DOHH2 (cell line): ENCODE data around the gene H3-3A.
A peak's percentile ranks its signal among the peaks of the same experiment; 100 is the strongest.

Experiments
- H3F3A ChIP-seq: fragments of 200-600 bp; sonication (generic), shearing (Covaris generic); 2 replicates; pipeline ENCODE4 v1.6.0; 2016; ENCODE audit warnings: antibody characterized with exemption, mild to moderate bottlenecking; ENCODE audit not compliant: control insufficient read depth, insufficient read depth
- H3K27ac ChIP-seq: fragments of 200-600 bp; sonication (generic); 2 replicates; pipeline ENCODE4 v1.5.1; 2014; ENCODE audit warnings: low read depth, mild to moderate bottlenecking, low read length, moderate library complexity
- H3K27me3 ChIP-seq: fragments of 200-600 bp; sonication (generic); 2 replicates; pipeline ENCODE4 v1.6.1; 2014; ENCODE audit warnings: mild to moderate bottlenecking, low read length, mixed read lengths; ENCODE audit not compliant: control insufficient read depth
- H3K36me3 ChIP-seq: fragments of 200-600 bp; sonication (generic); 2 replicates; pipeline ENCODE4 v1.6.1; 2014; ENCODE audit warnings: mild to moderate bottlenecking, low read length, moderate library complexity, mixed read lengths; ENCODE audit not compliant: control insufficient read depth
- H3K4me1 ChIP-seq: fragments of 200-600 bp; sonication (generic); 2 replicates; pipeline ENCODE4 v1.6.1; 2014; ENCODE audit warnings: mild to moderate bottlenecking, low read length, mixed read lengths; ENCODE audit not compliant: control insufficient read depth
- H3K4me2 ChIP-seq: fragments of 200-600 bp; sonication (generic); 2 replicates; pipeline ENCODE4 v1.6.0; 2014; ENCODE audit warnings: mild to moderate bottlenecking, low read length, moderate library complexity
- H3K4me3 ChIP-seq: fragments of 200-600 bp; sonication (generic); 2 replicates; pipeline ENCODE4 v1.5.1; 2014; ENCODE audit warnings: mild to moderate bottlenecking, low read length, mixed read lengths
- H3K79me2 ChIP-seq: fragments of 200-600 bp; sonication (generic); 2 replicates; pipeline ENCODE4 v1.6.1; 2014; ENCODE audit warnings: mild to moderate bottlenecking, low read length, mixed read lengths; ENCODE audit not compliant: control insufficient read depth
- H3K9me2 ChIP-seq: fragments of 200-600 bp; sonication (generic); replicated peaks from 2 replicates; pipeline ENCODE4 v1.6.1; 2014; ENCODE audit warnings: mild to moderate bottlenecking, low read length, mixed read lengths; ENCODE audit not compliant: control insufficient read depth
- H3K9me3 ChIP-seq: fragments of 200-600 bp; sonication (generic); 2 replicates; pipeline ENCODE4 v1.6.1; 2014; ENCODE audit warnings: antibody characterized with exemption, low read length, mixed read lengths; ENCODE audit not compliant: control insufficient read depth, insufficient read depth
- H4K20me1 ChIP-seq: fragments of 200-600 bp; sonication (generic); 2 replicates; pipeline ENCODE4 v1.6.0; 2014; ENCODE audit warnings: low read depth, mild to moderate bottlenecking, antibody characterized with exemption, low read length, moderate library complexity; ENCODE audit not compliant: control insufficient read depth, insufficient read depth
- CTCF ChIP-seq: fragments of 200-600 bp; sonication (generic); IDR thresholded peaks from one replicate; pipeline ENCODE4 v1.5.1; 2014; ENCODE audit warnings: antibody characterized with exemption, mild to moderate bottlenecking, low read depth, low read length; ENCODE audit not compliant: poor library complexity, severe bottlenecking
- EZH2phosphoT487 ChIP-seq: fragments of 200-600 bp; sonication (generic); IDR thresholded peaks from 2 replicates; pipeline ENCODE4 v1.6.1; 2017; ENCODE audit warnings: borderline replicate concordance, mild to moderate bottlenecking, antibody characterized with exemption, low read length, moderate library complexity, mixed read lengths

Gene H3-3A

GRCh38 chr1:226076378-226076777 is 13.9 kb downstream of the H3-3A start:
- no peaks in the 10 kb centered on the region for H3K4me1 ChIP-seq
- H3K9me3 ChIP-seq = no peaks in the 10 kb centered on the region
- no peaks in the 10 kb centered on the region for H3K9me2 ChIP-seq
- peaks cover 22% of the 10 kb centered on the region for H3K36me3 ChIP-seq
- H3K27me3 ChIP-seq = no peaks in the 10 kb centered on the region; the same call in 1 of the 2 replicates
- no peak for TF ChIP-seq EZH2phosphoT487
- no peak for TF ChIP-seq CTCF
- peaks cover 42% of the 10 kb centered on the region for H3F3A ChIP-seq
- H3K27ac ChIP-seq = no peak overlapping the region
- no peak overlapping the region for H3K4me2 ChIP-seq
- no peaks in the 10 kb centered on the region for H4K20me1 ChIP-seq
- H3K4me3 ChIP-seq = no peak overlapping the region
- H3K79me2 ChIP-seq = no peaks in the 10 kb centered on the region

DNA sequence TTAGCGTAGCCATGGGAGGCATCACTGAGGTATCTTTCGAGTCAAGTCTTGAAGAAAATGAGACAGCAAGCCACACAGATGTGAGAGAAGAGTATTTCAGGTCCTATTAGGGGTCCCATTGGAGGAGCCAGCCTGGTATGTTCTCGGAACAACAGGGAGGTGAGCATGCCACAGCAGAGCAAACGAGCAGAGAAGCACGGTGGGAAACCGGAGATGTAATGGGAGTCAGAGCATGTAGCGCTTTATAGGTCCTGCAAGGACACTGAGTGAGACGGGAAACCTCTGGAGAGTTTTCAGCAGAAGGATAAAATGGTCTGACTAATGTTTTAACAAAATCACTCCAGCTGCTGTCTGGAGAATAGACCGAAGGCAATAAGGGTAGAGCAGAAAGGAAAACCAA is 15.9 kb downstream of the H3-3A start:
- Histone ChIP-seq H3K9me3 (no peaks in the 10 kb centered on the region), H3F3A (peaks cover 26% of the 10 kb centered on the region), H3K27me3 (peaks cover 10% of the 10 kb centered on the region), H3K4me3 (no peak overlapping the region), H3K36me3 (peaks cover 6% of the 10 kb centered on the region), H3K4me1 (peaks cover 12% of the 10 kb centered on the region), H3K4me2 (no peak overlapping the region), H3K27ac (no peak overlapping the region), H3K79me2 (no peaks in the 10 kb centered on the region), H4K20me1 (no peaks in the 10 kb centered on the region), H3K9me2 (no peaks in the 10 kb centered on the region)
- no peak for TF ChIP-seq CTCF

- H3K4me2 ChIP-seq = peak overlapping the region; percentile 96
- no peaks in the 10 kb centered on the region for H3K36me3 ChIP-seq
- no peaks in the 10 kb centered on the region for H3K9me2 ChIP-seq
- H3K27me3 ChIP-seq = peaks cover 10% of the 10 kb centered on the region
- H4K20me1 ChIP-seq = no peaks in the 10 kb centered on the region
- no peak overlapping the region for H3K27ac ChIP-seq
- H3K79me2 ChIP-seq = no peaks in the 10 kb centered on the region
- H3K4me3 ChIP-seq = peak overlapping the region; percentile 78
- H3K4me1 ChIP-seq = peaks cover 29% of the 10 kb centered on the region
- TF ChIP-seq EZH2phosphoT487 = no peak
- no peak for TF ChIP-seq CTCF
- H3K9me3 ChIP-seq = no peaks in the 10 kb centered on the region
- peaks cover 5% of the 10 kb centered on the region for H3F3A ChIP-seq
These were observed 20.0 kb downstream of the H3-3A start for GRCh38 chr1:226082587-226082917.

DNA sequence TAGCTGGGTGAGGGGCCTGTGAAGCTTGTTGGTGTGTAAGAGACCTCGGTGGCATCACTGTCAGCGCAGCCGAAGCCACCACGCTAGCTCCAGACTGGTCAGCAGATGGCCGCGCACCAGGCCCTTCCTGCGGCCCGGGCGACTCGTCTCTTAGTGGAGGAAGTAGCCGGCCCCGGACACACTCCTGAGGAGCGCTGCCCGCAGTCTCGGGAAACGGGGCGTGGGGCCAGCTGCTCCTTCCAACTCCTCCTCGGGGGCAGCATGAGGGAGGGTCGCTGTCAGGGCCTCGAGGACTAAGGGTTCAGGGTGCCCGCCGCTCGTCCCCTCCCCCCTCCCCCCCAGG is 20.4 kb downstream of the H3-3A start:
- Histone ChIP-seq H3K27me3 (peaks cover 10% of the 10 kb centered on the region), H3K9me3 (no peaks in the 10 kb centered on the region), H4K20me1 (no peaks in the 10 kb centered on the region), H3K36me3 (no peaks in the 10 kb centered on the region), H3K4me2 (peak overlapping the region; percentile 96), H3K4me3 (peak overlapping the region; percentile 78), H3K79me2 (no peaks in the 10 kb centered on the region), H3K4me1 (peaks cover 29% of the 10 kb centered on the region), H3K27ac (no peak overlapping the region), H3K9me2 (no peaks in the 10 kb centered on the region), H3F3A (peaks cover 5% of the 10 kb centered on the region)
- TF ChIP-seq CTCF = no peak
- TF ChIP-seq EZH2phosphoT487 = no peak
